Upper lobe of left lung (tissue), 6 donors: ENCODE measurements around the gene KHNYN. TPM values are rescaled to one million over a fixed set of nuclear protein-coding genes. Genes with fewer than 3 reads are reported as not detected.

Experiments
- ATAC-seq, 2 donors: fragments of 200-7000 bp; cut with Tn5 transposase; one replicate each; pipeline ENCODE4 v1.9.1; 2022; ENCODE audit warnings: mild to moderate bottlenecking in 2 of 2, moderate library complexity in 2 of 2; ENCODE audit not compliant: low FRiP score in 2 of 2
- DNase-seq, 2 donors: peaks; one replicate each; pipeline ENCODE4 v3.0.0-alpha.2; 2019 to 2020
- H3K27ac ChIP-seq, 4 donors: fragments of 200-600 bp; sonication (generic); one replicate each; pipeline ENCODE4 v1.5.1; 2016 to 2019
- H3K27me3 ChIP-seq, 4 donors: fragments of 200-600 bp; sonication (generic); one replicate each; pipeline ENCODE4 v1.5.1; 2017 to 2019
- H3K36me3 ChIP-seq, 4 donors: fragments of 200-600 bp; sonication (generic); one replicate each; pipeline ENCODE4 v1.5.1; 2016 to 2019
- H3K4me1 ChIP-seq, 4 donors: fragments of 200-600 bp; sonication (generic); one replicate each; pipeline ENCODE4 v1.5.1; 2018 to 2019
- H3K4me3 ChIP-seq, 4 donors: fragments of 200-600 bp; sonication (generic); one replicate each; pipeline ENCODE4 v1.5.1; 2017 to 2019; ENCODE audit warnings: mild to moderate bottlenecking in 2 of 4, moderate library complexity in 1 of 4
- H3K9me3 ChIP-seq, 4 donors: fragments of 200-600 bp; sonication (generic); one replicate each; pipeline ENCODE4 v1.5.1; 2018 to 2019
- EP300 ChIP-seq, 4 donors: sonication (generic); formaldehyde crosslinking; IDR thresholded peaks; one replicate each; pipeline ENCODE4 v1.5.1; 2017; ENCODE audit warnings: antibody characterized with exemption in 4 of 4, control low read depth in 2 of 4
- POLR2A ChIP-seq, 4 donors: fragments of 450-650 bp; IDR thresholded peaks; one replicate each; pipeline ENCODE4 v1.5.1; 2016 to 2017; ENCODE audit warnings: antibody characterized with exemption in 4 of 4, mild to moderate bottlenecking in 2 of 4
- POLR2AphosphoS5 ChIP-seq, 2 donors: sonication (generic); formaldehyde crosslinking; IDR thresholded peaks; one replicate each; pipeline ENCODE4 v1.5.1; 2017; ENCODE audit warnings: antibody characterized with exemption in 2 of 2
- WGBS, 2 donors: methylation state at CpG; one replicate each; pipeline ENCODE4 v1.1.5; 2017 to 2018; 5-methylcytosine and 5-hydroxymethylcytosine counted together
- total RNA-seq, 6 donors: library from RNA; depleted of rRNA in 4 of 6; stranded (reverse); fragments of >200 nt in 4 of 6; gene quantifications; one replicate each; pipeline versions ENCODE4 v1.1.0 to v1.2.1, GENCODE V29; 2016 to 2021
- TF ChIP-seq, protein P1 (sequence below), 6 experiments: fragments of 450-650 bp in 4 of 6; fragments of 200-600 bp in 2 of 6; sonication (generic) in 2 of 6; IDR thresholded peaks; one replicate each; pipeline ENCODE4 v1.5.1; 2016 to 2019; ENCODE audit warnings: antibody characterized with exemption in 6 of 6
- donor health status: DM: no; HTN: no; CAD: no; lungs with moderate emphysema.
- donor health status: DM: no; HTN: yes; CAD: no; lungs with severe emphysema.

The KHNYN gene
- total RNA-seq, 6 donors from 2014 or later: 43.9 to 136 (median 66.4) TPM

GRCh38 chr14:24426912-24427536 is 2.7 kb upstream of the KHNYN start:
- Histone ChIP-seq H3K27ac (no peak overlapping the region), H3K9me3 (no peaks in the 10 kb centered on the region), H3K27me3 (no peaks in the 10 kb centered on the region), H3K36me3 (peaks cover 0 to 4% (median 1%) of the 10 kb centered on the region in 4 donors), H3K4me3 (no peak overlapping the region), H3K4me1 (peaks cover 29 to 52% (median 36%) of the 10 kb centered on the region in 4 donors)
- ATAC-seq (no peak), DNase-seq (no peak)
- 67 to 75% methylated on average over 5 to 8 of the region's 8 CpGs for WGBS, 2 donors
- TF ChIP-seq EP300 (IDR thresholded peaks at IDR 0.05): no peak
- no peak for TF ChIP-seq POLR2A (IDR thresholded peaks at IDR 0.05)
- TF ChIP-seq, protein P1, sequence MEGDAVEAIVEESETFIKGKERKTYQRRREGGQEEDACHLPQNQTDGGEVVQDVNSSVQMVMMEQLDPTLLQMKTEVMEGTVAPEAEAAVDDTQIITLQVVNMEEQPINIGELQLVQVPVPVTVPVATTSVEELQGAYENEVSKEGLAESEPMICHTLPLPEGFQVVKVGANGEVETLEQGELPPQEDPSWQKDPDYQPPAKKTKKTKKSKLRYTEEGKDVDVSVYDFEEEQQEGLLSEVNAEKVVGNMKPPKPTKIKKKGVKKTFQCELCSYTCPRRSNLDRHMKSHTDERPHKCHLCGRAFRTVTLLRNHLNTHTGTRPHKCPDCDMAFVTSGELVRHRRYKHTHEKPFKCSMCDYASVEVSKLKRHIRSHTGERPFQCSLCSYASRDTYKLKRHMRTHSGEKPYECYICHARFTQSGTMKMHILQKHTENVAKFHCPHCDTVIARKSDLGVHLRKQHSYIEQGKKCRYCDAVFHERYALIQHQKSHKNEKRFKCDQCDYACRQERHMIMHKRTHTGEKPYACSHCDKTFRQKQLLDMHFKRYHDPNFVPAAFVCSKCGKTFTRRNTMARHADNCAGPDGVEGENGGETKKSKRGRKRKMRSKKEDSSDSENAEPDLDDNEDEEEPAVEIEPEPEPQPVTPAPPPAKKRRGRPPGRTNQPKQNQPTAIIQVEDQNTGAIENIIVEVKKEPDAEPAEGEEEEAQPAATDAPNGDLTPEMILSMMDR (IDR thresholded peaks at IDR 0.05): no peak
- TF ChIP-seq POLR2AphosphoS5 (IDR thresholded peaks at IDR 0.05): no peak

DNA sequence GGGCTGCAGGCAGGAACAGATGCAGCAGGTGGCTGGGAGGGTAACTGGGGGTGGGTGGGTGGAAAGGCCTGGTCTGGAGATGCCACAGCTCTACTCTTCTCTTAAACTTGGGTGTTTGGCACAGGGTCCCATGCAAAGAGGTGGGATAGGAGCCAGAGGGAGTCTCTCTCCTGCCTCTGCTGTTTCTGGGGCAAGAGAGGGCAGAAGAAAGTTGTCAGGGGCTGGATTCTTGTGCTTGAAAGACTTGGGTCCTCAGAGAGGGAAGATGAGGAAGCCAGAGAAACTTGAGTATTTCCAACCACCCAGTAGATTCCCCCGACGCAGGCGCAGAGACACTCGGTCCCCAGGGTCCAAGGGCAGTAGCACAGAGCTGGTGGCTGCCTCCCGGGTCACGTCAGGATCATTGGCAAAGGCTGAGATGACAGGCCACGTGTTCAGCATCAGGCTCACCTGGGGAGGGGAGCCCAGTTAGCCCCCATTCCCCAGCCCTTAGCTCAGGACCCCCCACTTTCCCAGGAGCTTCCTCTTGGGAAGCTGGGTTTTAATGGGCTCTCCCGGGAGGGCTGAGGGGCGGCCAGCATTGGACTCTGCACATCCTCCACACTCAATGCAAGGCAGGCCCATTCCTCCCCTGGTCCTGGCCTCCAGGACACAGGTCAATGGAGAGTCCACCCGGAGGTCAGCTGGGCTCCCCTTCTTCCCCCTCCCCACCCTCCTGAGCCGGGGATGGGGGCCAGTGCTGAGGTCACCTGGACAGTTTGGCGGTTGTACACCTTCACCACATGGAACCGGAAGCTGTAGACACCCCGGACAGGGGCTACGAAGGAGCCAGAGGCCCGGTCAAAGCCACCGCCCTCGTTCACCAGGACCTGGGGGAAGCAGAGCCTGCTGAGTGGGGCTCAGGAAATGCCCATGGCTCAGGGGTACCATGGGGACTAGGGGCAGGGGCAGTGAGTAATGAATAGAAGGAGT is 1.9 kb upstream of the KHNYN start:
- DNase-seq: peak in 1 of 2 donors; percentile 48
- no peak overlapping the region for H3K27ac ChIP-seq

DNA sequence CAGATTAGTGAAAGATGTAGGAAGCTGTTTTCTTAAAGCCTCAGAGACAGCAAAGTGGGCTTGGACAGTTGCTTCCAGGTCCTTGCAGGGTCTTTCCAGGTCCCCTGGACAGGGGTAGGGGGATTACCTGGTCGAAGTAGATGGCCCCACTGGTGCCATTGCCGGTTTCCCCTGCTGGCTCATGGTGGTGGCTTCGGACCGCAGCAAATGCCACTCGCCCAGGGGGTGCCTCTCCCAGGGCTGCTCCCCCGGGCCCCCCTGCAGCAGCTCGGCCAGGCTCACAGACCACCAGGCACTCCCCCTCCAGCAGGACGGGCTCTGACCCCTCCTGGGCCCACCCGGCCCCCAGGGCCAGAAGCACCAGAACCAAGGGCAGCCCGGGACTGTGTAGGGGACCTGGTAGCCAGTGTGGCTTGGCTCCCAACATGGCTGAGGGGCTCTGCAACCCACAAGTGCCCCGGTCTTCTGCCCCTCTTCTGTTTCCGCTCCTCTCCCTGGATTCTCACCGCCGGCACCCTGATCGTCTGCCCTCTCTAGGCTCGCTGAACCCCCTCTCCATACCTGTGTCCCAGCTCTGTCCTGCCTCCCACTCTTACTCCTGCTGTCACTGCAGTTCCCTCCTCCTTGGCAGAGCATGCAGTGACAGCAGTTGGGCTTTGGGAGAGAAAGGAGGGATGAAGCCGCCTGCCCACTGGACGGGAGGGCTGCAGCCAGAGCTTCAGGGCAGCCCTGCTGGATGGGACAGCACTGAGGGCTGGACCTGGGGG is 943 bp upstream of the KHNYN start:
- Histone ChIP-seq H3K36me3 (peaks cover 9 to 22% (median 16%) of the 10 kb centered on the region in 4 donors), H3K4me3 (peak overlapping the region in 3 of 4 donors; percentile 58 to 80 (median 59)), H3K27ac (peak overlapping the region; percentile 94 to 98 (median 96)), H3K4me1 (peaks cover 34 to 58% (median 42%) of the 10 kb centered on the region in 4 donors), H3K27me3 (no peaks in the 10 kb centered on the region), H3K9me3 (no peaks in the 10 kb centered on the region)
- WGBS, 2 donors: 83 to 91% methylated on average over 9 to 16 of the region's 18 CpGs
- DNase-seq (peak in 1 of 2 donors; percentile 78), ATAC-seq (no peak)
- TF ChIP-seq POLR2AphosphoS5 (IDR thresholded peaks at IDR 0.05) (no peak), EP300 (IDR thresholded peaks at IDR 0.05) (no peak), POLR2A (IDR thresholded peaks at IDR 0.05) (no peak)
- TF ChIP-seq, protein P1 (IDR thresholded peaks at IDR 0.05): no peak

More for the DNA sequence above, 1.9 kb upstream of the KHNYN start:
- TF ChIP-seq POLR2AphosphoS5 (IDR thresholded peaks at IDR 0.05): no peak
- Histone ChIP-seq H3K27me3 (no peaks in the 10 kb centered on the region), H3K36me3 (peaks cover 0 to 12% (median 9%) of the 10 kb centered on the region in 4 donors), H3K4me1 (peaks cover 34 to 58% (median 42%) of the 10 kb centered on the region in 4 donors), H3K4me3 (no peak overlapping the region), H3K9me3 (no peaks in the 10 kb centered on the region)
- WGBS, 2 donors: 88 to 94% methylated on average over 11 to 17 of the region's 18 CpGs
- ATAC-seq: no peak

DNA sequence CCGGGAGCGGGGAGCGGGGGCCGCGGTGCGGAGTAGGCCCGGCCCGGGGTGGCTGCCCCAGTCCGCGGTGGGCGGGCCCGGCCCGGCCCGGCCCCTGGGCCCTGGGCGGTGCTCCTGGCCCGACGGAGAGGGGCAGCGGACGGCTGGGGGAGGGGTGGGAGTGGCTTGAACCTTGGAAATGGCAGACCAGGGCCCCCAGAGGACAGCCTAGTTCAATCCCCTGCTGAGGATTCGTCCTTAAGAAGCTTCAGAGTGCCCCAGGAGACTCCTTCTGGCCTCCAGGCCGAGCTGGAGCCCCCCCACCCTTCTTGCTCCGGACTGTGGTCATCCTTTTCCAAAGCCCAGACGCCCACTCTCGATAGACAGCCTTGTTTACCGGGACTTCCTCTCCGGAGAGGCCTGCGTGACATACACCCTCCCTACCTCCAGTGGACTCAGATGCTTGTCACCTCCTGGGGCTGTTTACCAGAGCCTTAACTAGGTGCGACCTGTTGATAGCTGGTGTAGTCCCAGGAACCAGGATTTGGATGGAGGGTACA is 458 bp downstream of the KHNYN start:
- H3K9me3 ChIP-seq: no peaks in the 10 kb centered on the region
- TF ChIP-seq EP300 (IDR thresholded peaks at IDR 0.05) (no peak), POLR2A (IDR thresholded peaks at IDR 0.05) (no peak), POLR2AphosphoS5 (IDR thresholded peaks at IDR 0.05) (no peak)
- TF ChIP-seq, protein P1 (IDR thresholded peaks at IDR 0.05): no peak
- peaks cover 34 to 57% (median 38%) of the 10 kb centered on the region in 4 donors for H3K4me1 ChIP-seq
- peak overlapping the region; percentile 94 to 98 (median 96) for H3K27ac ChIP-seq
- DNase-seq (peak; percentile 77 to 95), ATAC-seq (peak; percentile 85 to 90)
- H3K4me3 ChIP-seq: peak overlapping the region; percentile 58 to 80 (median 61)
- WGBS, 2 donors: 0% methylated on average over 19 of the region's 28 CpGs; no CpG with 5 or more reads in 1 of the 2 donors
- H3K36me3 ChIP-seq: peaks cover 13 to 36% (median 21%) of the 10 kb centered on the region in 4 donors
- no peaks in the 10 kb centered on the region for H3K27me3 ChIP-seq
